ENCODE measurements around the gene FMNL1. TPM values are rescaled to one million over a fixed set of nuclear protein-coding genes. Genes with fewer than 3 reads are reported as not detected.
A peak's percentile ranks its signal among the peaks of the same experiment; 100 is the strongest.

FMNL1 gene
- total RNA-seq, 1 donor from 2014 or later, result 1.8 TPM

DNA sequence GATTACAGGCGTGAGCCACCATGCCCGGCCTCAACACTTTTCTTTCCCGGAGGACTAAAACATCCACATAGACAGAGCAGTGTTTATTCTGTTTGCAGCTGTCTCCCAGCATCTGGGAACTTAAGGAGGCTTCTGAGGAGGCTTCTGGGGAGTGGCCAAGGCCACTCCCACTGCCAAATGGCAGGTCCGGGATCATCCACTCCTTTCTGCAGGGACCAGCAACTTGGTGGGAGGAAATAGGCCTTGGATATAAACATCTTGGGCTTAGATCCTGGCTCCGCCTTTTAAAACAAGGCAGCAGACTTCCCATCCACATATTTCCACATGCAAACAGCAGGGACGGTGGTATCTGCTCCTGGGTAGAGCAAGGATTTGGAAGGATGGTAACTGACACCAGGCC lies 54.3 kb downstream of the FMNL1 start:
- H3K27ac Mint-ChIP-seq (ENCODE audit: unreplicated experiment), result no peak overlapping the region
- no peaks in the 10 kb centered on the region for H3K27me3 Mint-ChIP-seq (ENCODE audit: low read depth)
- peaks cover 9% of the 10 kb centered on the region for H3K36me3 Mint-ChIP-seq (ENCODE audit: low read depth)
- no peak for DNase-seq (ENCODE audit: low spot score)
- H3K4me1 Mint-ChIP-seq (ENCODE audit: low read depth), result peaks cover 16% of the 10 kb centered on the region
- no peaks in the 10 kb centered on the region for H3K9me3 Mint-ChIP-seq (ENCODE audit: low read depth)
- TF ChIP-seq, protein P1, sequence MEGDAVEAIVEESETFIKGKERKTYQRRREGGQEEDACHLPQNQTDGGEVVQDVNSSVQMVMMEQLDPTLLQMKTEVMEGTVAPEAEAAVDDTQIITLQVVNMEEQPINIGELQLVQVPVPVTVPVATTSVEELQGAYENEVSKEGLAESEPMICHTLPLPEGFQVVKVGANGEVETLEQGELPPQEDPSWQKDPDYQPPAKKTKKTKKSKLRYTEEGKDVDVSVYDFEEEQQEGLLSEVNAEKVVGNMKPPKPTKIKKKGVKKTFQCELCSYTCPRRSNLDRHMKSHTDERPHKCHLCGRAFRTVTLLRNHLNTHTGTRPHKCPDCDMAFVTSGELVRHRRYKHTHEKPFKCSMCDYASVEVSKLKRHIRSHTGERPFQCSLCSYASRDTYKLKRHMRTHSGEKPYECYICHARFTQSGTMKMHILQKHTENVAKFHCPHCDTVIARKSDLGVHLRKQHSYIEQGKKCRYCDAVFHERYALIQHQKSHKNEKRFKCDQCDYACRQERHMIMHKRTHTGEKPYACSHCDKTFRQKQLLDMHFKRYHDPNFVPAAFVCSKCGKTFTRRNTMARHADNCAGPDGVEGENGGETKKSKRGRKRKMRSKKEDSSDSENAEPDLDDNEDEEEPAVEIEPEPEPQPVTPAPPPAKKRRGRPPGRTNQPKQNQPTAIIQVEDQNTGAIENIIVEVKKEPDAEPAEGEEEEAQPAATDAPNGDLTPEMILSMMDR (IDR thresholded peaks at IDR 0.05), result no peak
- H3K4me3 Mint-ChIP-seq (ENCODE audit: unreplicated experiment), result no peak overlapping the region

DNA sequence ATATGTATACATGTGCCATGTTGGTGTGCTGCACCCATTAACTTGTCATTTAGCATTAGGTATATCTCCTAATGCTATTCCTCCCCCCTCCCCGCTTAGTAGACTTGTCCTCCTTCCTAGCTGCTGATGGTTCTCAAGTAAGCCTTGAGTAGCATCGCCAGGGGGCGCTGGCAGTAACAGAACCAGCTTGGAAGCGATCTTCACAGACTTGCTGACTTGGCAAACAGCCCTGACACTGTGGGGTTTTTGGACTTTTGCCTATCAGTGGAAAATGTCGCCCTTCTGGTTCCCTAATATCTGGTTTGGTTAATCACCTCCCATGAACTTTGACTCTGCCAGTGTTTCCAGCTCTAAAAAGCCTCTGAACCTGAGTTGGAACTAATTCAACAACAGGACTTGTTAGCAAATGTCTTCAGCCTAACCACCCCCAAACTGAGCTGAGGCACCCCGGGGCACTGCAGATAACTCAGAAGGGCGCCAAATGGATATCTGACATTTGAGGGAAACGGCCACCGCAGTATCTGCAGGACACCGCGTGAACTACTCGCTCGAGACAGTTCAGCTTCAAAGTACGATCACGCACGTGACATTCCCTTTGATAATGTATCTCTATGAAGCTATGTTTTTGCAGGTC lies 55.6 kb downstream of the FMNL1 start:
- H3K27ac Mint-ChIP-seq (ENCODE audit: unreplicated experiment), result peak overlapping the region; percentile 17
- no peak for DNase-seq (ENCODE audit: low spot score)
- TF ChIP-seq, protein P1 (IDR thresholded peaks at IDR 0.05), result peak; percentile 92
- H3K9me3 Mint-ChIP-seq (ENCODE audit: low read depth), result no peaks in the 10 kb centered on the region
- no peaks in the 10 kb centered on the region for H3K27me3 Mint-ChIP-seq (ENCODE audit: low read depth)
- peaks cover 17% of the 10 kb centered on the region for H3K4me1 Mint-ChIP-seq (ENCODE audit: low read depth)
- no peak overlapping the region for H3K4me3 Mint-ChIP-seq (ENCODE audit: unreplicated experiment)
- H3K36me3 Mint-ChIP-seq (ENCODE audit: low read depth), result peaks cover 9% of the 10 kb centered on the region

DNA sequence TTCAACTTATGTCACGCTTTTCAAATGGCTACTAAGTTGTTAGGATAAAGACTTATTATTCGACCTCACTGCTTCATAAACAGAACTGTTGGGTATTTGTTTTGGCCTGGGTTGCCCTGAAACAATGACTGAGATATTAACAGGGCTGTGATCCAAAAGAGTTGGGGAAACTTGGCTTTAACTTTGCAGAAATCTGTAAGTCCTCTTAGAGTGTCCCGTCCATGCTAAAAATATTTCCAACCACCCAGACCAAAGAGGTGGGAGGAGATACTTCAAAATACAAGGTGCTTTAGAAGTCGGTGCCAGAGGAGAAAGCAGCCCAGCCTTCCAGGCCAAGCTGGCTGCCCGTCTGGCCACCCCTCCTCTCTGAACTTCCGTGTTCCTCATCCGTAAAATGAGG lies 56.3 kb downstream of the FMNL1 start:
- Mint-ChIP-seq H3K27ac (ENCODE audit: unreplicated experiment) (peak overlapping the region; percentile 58), H3K4me3 (ENCODE audit: unreplicated experiment) (no peak overlapping the region), H3K27me3 (ENCODE audit: low read depth) (no peaks in the 10 kb centered on the region), H3K4me1 (ENCODE audit: low read depth) (peaks cover 24% of the 10 kb centered on the region), H3K9me3 (ENCODE audit: low read depth) (no peaks in the 10 kb centered on the region), H3K36me3 (ENCODE audit: low read depth) (peaks cover 9% of the 10 kb centered on the region)
- TF ChIP-seq, protein P1 (IDR thresholded peaks at IDR 0.05), result no peak
- no peak for DNase-seq (ENCODE audit: low spot score)

DNA sequence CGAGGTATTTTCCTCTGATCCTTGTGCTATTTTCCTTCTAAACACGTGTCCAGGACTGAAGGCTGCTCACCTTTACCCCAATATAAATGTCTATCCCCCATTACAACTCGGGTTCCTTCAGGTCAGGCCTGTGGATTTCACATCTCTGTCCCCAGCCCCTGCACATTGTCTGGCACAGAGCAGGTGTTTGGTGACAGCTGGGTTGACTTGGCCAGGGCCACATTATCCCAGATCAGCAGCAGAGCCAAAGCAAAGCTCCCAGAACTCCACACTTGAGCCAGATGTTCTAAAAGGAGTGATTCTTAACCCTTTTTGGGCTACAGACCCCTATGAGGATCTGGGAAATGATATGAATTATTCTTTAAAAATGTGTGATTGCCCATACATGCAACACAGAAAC lies 58.2 kb downstream of the FMNL1 start:
- DNase-seq (ENCODE audit: low spot score), result no peak
- Mint-ChIP-seq H3K4me3 (ENCODE audit: unreplicated experiment) (no peak overlapping the region), H3K27me3 (ENCODE audit: low read depth) (no peaks in the 10 kb centered on the region), H3K36me3 (ENCODE audit: low read depth) (peaks cover 10% of the 10 kb centered on the region), H3K27ac (ENCODE audit: unreplicated experiment) (no peak overlapping the region), H3K9me3 (ENCODE audit: low read depth) (no peaks in the 10 kb centered on the region), H3K4me1 (ENCODE audit: low read depth) (peaks cover 35% of the 10 kb centered on the region)
- TF ChIP-seq, protein P1 (IDR thresholded peaks at IDR 0.05), result no peak

DNA sequence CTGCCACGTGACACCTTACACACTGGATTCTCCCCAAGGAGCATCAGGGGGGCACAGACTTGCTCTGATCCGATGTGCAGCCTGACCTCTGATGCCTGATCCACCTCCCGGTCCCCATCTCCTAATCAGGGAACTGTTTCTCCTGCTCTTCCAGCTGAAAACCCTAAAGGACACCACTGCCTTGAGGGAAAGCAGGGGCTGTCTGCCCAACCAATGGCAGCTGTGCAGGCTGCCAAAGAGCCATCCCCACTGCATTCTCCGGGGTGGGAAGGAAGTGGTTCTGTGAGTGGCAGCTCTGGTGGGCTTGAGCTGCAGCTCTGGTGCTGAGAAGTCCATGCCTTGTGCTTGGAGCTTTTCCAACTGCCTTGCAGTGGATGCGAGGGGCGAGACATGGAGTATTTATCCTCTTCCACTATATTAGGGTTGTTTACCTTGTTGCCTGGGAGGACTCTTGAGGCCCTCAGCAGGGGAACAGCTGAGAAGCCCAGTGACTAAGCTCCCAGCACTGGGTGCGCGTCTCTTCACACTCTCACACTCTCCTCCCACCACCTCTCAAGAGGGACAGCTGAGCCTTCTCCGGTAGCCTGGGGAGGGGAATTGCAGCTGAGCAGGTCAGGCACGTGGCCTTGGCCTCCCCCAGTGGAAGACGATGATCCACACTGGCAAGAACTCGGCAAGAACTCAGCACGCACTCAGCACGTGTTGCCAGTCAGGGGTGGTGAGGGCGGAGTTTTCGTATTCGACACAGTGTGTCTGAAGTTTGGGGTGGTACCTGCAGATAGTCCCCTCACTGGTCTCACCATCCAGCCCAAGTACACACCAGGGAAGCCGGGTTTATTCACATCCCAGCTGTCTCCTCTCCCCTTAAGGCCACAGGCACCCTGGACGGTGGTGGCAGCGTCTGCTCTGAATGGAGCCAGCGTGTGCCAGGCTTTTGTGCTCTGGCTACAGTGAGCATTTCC lies 61.3 kb downstream of the FMNL1 start:
- Mint-ChIP-seq H3K27me3 (ENCODE audit: low read depth) (no peaks in the 10 kb centered on the region), H3K36me3 (ENCODE audit: low read depth) (peaks cover 18% of the 10 kb centered on the region), H3K27ac (ENCODE audit: unreplicated experiment) (peak overlapping the region; percentile 86), H3K4me1 (ENCODE audit: low read depth) (peaks cover 29% of the 10 kb centered on the region), H3K4me3 (ENCODE audit: unreplicated experiment) (no peak overlapping the region), H3K9me3 (ENCODE audit: low read depth) (no peaks in the 10 kb centered on the region)
- TF ChIP-seq, protein P1 (IDR thresholded peaks at IDR 0.05), result no peak
- DNase-seq (ENCODE audit: low spot score), result no peak
